ENCODE results near the gene FCRL3. TPM values are rescaled to one million over a fixed set of nuclear protein-coding genes. Genes with fewer than 3 reads are reported as not detected.
"Not testable (repeated sequence)": the region's sequence is repeated elsewhere in the genome, so short reads cannot be mapped to it uniquely, and the experiment has no call there.

The FCRL3 gene
- 0.23 and 0.39 TPM in 2 replicates for total RNA-seq

GRCh38 chr1:157700732-157701131, at the start of gene FCRL3:
Gene FCRL3 (minus strand): TSS chr1:157700769. CDS start chr1:157700489, 280 bp downstream.
- intact Hi-C loops (cut with micrococcal nuclease): no loop called here

GRCh38 chr1:157748262-157748817, 47.8 kb upstream of the FCRL3 start:
- intact Hi-C loops (cut with micrococcal nuclease): no loop called here

- intact Hi-C loops (cut with micrococcal nuclease): no loop called here
These were observed 38.8 kb upstream of the FCRL3 start for GRCh38 chr1:157739229-157739901.

- intact Hi-C loops (cut with micrococcal nuclease): not testable (repeated sequence)
These were observed 35.4 kb upstream of the FCRL3 start for GRCh38 chr1:157735991-157736390.

- intact Hi-C loops (cut with micrococcal nuclease): no loop called here
These were observed 33.8 kb upstream of the FCRL3 start for GRCh38 chr1:157734321-157734720.

- intact Hi-C loops (cut with micrococcal nuclease): no loop called here
These were observed 32.2 kb upstream of the FCRL3 start for GRCh38 chr1:157732755-157733154.

GRCh38 chr1:157725221-157725577, 24.6 kb upstream of the FCRL3 start:
- intact Hi-C loops (cut with micrococcal nuclease): no loop called here

GRCh38 chr1:157724537-157725220, 24.1 kb upstream of the FCRL3 start:
- intact Hi-C loops (cut with micrococcal nuclease): no loop called here

- intact Hi-C loops (cut with micrococcal nuclease): no loop called here
These were observed 22.6 kb upstream of the FCRL3 start for GRCh38 chr1:157723157-157723556.

- intact Hi-C loops (cut with micrococcal nuclease): no loop called here
These were observed 21.4 kb upstream of the FCRL3 start for GRCh38 chr1:157721985-157722384.

GRCh38 chr1:157715736-157716135, 15.2 kb upstream of the FCRL3 start:
- intact Hi-C loops (cut with micrococcal nuclease): no loop called here

GRCh38 chr1:157711802-157712201, 11.2 kb upstream of the FCRL3 start:
- intact Hi-C loops (cut with micrococcal nuclease): no loop called here

- intact Hi-C loops (cut with micrococcal nuclease): no loop called here
These were observed 4.3 kb upstream of the FCRL3 start for GRCh38 chr1:157704878-157705277.

GRCh38 chr1:157703981-157704380, 3.4 kb upstream of the FCRL3 start:
- intact Hi-C loops (cut with micrococcal nuclease): no loop called here

- intact Hi-C loops (cut with micrococcal nuclease): no loop called here
These were observed 1.8 kb upstream of the FCRL3 start for GRCh38 chr1:157702308-157702825.

- intact Hi-C loops (cut with micrococcal nuclease): no loop called here
These were observed 264 bp downstream of the FCRL3 start for GRCh38 chr1:157700305-157700704.

GRCh38 chr1:157697781-157698569, 2.6 kb downstream of the FCRL3 start:
- intact Hi-C loops (cut with micrococcal nuclease): no loop called here

GRCh38 chr1:157696966-157697628, 3.5 kb downstream of the FCRL3 start:
- intact Hi-C loops (cut with micrococcal nuclease): no loop called here

- intact Hi-C loops (cut with micrococcal nuclease): no loop called here
These were observed 5.2 kb downstream of the FCRL3 start for GRCh38 chr1:157695417-157695816.

- intact Hi-C loops (cut with micrococcal nuclease): no loop called here
These were observed 9.2 kb downstream of the FCRL3 start for GRCh38 chr1:157691285-157691920.

All from T-helper 2 cell treated with Interferon-gamma antibody and Interleukin-4, amounts not matched to agents 100 ng/mL and 5 ng/mL, for 36 hours (primary cell).